WTC11 (cell line): Measurements from ENCODE around the gene GPR62.

Source experiments
- ETV6 ChIP-seq: sonication (generic); formaldehyde crosslinking; IDR thresholded peaks from 2 replicates; pipeline ENCODE4 v1.8.1; 2022; ENCODE audit warnings: mild to moderate bottlenecking, missing genetic modification reagents
- FOXP1 ChIP-seq: sonication (generic); formaldehyde crosslinking; IDR thresholded peaks from 2 replicates; pipeline ENCODE4 v1.8.0; 2022; ENCODE audit warnings: missing genetic modification reagents, mild to moderate bottlenecking, moderate library complexity, borderline replicate concordance
- NFE2L1 ChIP-seq: sonication (generic); formaldehyde crosslinking; IDR thresholded peaks from 2 replicates; pipeline ENCODE4 v1.8.1; 2023; ENCODE audit warnings: missing genetic modification reagents
- TEAD4 ChIP-seq: sonication (generic); formaldehyde crosslinking; IDR thresholded peaks from 2 replicates; pipeline ENCODE4 v1.8.0; 2022; ENCODE audit warnings: mild to moderate bottlenecking, missing genetic modification reagents
- TP53 ChIP-seq: sonication (generic); formaldehyde crosslinking; IDR thresholded peaks from 2 replicates; pipeline ENCODE4 v1.8.1; 2023; ENCODE audit warnings: mild to moderate bottlenecking, missing genetic modification reagents
- ZBTB21 ChIP-seq: sonication (generic); formaldehyde crosslinking; IDR thresholded peaks from 2 replicates; pipeline ENCODE4 v1.8.1; 2023; ENCODE audit warnings: mild to moderate bottlenecking, missing genetic modification reagents, borderline replicate concordance
- TF ChIP-seq, protein P1 (sequence below): fragments of 200-600 bp; IDR thresholded peaks from 2 replicates; pipeline ENCODE4 v1.8.0; 2022; ENCODE audit warnings: antibody characterized with exemption
- TF ChIP-seq, protein P2 (sequence below): sonication (generic); formaldehyde crosslinking; IDR thresholded peaks from 2 replicates; pipeline ENCODE4 v1.8.1; 2023; ENCODE audit warnings: mild to moderate bottlenecking, moderate library complexity, missing genetic modification reagents
- TF ChIP-seq, protein P3 (sequence below): sonication (generic); formaldehyde crosslinking; IDR thresholded peaks from 2 replicates; pipeline ENCODE4 v1.8.0; 2022; ENCODE audit warnings: mild to moderate bottlenecking, missing genetic modification reagents
- TF ChIP-seq, protein P4 (sequence below): sonication (generic); formaldehyde crosslinking; IDR thresholded peaks from 2 replicates; pipeline ENCODE4 v1.8.1; 2023; ENCODE audit warnings: mild to moderate bottlenecking, missing genetic modification reagents, moderate library complexity
- TF ChIP-seq, protein P5 (sequence below): fragments of 250-450 bp; sonication (Bioruptor Pico); IDR thresholded peaks from 2 replicates; pipeline ENCODE4 v1.9.0; 2021; ENCODE audit warnings: mild to moderate bottlenecking, borderline replicate concordance
- TF ChIP-seq, protein P6 (sequence below): sonication (generic); formaldehyde crosslinking; IDR thresholded peaks from 2 replicates; pipeline ENCODE4 v1.8.1; 2023; ENCODE audit warnings: mild to moderate bottlenecking, missing genetic modification reagents, borderline replicate concordance

DNA sequence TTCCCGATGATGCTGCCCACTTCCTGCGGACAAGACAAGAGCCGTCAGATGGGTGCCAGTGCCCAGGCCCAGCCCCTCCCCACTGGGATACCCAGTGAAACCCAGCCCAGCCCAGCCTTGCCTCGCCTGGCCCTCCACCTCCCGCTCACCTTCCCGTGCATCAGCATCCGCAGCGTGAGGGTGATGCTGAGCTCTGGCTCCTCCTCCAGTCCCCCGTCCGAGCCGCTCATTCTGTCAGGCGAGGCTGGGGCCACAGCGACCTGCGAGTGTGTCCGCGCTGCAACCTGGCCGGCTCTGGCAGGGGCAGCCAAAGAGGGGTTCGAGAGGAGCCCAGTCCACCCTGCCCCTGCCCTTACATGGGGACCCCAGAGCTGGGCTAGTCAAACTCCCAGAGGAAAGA, 5.8 kb downstream of the GPR62 start:
- TF ChIP-seq ETV6 = no peak
- TF ChIP-seq ZBTB21 = no peak
- TF ChIP-seq, protein P1, sequence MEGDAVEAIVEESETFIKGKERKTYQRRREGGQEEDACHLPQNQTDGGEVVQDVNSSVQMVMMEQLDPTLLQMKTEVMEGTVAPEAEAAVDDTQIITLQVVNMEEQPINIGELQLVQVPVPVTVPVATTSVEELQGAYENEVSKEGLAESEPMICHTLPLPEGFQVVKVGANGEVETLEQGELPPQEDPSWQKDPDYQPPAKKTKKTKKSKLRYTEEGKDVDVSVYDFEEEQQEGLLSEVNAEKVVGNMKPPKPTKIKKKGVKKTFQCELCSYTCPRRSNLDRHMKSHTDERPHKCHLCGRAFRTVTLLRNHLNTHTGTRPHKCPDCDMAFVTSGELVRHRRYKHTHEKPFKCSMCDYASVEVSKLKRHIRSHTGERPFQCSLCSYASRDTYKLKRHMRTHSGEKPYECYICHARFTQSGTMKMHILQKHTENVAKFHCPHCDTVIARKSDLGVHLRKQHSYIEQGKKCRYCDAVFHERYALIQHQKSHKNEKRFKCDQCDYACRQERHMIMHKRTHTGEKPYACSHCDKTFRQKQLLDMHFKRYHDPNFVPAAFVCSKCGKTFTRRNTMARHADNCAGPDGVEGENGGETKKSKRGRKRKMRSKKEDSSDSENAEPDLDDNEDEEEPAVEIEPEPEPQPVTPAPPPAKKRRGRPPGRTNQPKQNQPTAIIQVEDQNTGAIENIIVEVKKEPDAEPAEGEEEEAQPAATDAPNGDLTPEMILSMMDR = no peak
- TF ChIP-seq FOXP1 = no peak
- TF ChIP-seq, protein P2, sequence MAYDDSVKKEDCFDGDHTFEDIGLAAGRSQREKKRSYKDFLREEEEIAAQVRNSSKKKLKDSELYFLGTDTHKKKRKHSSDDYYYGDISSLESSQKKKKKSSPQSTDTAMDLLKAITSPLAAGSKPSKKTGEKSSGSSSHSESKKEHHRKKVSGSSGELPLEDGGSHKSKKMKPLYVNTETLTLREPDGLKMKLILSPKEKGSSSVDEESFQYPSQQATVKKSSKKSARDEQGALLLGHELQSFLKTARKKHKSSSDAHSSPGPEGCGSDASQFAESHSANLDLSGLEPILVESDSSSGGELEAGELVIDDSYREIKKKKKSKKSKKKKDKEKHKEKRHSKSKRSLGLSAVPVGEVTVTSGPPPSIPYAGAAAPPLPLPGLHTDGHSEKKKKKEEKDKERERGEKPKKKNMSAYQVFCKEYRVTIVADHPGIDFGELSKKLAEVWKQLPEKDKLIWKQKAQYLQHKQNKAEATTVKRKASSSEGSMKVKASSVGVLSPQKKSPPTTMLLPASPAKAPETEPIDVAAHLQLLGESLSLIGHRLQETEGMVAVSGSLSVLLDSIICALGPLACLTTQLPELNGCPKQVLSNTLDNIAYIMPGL = no peak
- no peak for TF ChIP-seq TP53 (CRISPR knock-in tag)
- no peak for TF ChIP-seq TEAD4
- TF ChIP-seq, protein P3, sequence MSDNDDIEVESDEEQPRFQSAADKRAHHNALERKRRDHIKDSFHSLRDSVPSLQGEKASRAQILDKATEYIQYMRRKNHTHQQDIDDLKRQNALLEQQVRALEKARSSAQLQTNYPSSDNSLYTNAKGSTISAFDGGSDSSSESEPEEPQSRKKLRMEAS (CRISPR knock-in tag) = no peak
- TF ChIP-seq, protein P4, sequence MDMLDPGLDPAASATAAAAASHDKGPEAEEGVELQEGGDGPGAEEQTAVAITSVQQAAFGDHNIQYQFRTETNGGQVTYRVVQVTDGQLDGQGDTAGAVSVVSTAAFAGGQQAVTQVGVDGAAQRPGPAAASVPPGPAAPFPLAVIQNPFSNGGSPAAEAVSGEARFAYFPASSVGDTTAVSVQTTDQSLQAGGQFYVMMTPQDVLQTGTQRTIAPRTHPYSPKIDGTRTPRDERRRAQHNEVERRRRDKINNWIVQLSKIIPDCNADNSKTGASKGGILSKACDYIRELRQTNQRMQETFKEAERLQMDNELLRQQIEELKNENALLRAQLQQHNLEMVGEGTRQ (CRISPR knock-in tag) = no peak
- TF ChIP-seq, protein P5, sequence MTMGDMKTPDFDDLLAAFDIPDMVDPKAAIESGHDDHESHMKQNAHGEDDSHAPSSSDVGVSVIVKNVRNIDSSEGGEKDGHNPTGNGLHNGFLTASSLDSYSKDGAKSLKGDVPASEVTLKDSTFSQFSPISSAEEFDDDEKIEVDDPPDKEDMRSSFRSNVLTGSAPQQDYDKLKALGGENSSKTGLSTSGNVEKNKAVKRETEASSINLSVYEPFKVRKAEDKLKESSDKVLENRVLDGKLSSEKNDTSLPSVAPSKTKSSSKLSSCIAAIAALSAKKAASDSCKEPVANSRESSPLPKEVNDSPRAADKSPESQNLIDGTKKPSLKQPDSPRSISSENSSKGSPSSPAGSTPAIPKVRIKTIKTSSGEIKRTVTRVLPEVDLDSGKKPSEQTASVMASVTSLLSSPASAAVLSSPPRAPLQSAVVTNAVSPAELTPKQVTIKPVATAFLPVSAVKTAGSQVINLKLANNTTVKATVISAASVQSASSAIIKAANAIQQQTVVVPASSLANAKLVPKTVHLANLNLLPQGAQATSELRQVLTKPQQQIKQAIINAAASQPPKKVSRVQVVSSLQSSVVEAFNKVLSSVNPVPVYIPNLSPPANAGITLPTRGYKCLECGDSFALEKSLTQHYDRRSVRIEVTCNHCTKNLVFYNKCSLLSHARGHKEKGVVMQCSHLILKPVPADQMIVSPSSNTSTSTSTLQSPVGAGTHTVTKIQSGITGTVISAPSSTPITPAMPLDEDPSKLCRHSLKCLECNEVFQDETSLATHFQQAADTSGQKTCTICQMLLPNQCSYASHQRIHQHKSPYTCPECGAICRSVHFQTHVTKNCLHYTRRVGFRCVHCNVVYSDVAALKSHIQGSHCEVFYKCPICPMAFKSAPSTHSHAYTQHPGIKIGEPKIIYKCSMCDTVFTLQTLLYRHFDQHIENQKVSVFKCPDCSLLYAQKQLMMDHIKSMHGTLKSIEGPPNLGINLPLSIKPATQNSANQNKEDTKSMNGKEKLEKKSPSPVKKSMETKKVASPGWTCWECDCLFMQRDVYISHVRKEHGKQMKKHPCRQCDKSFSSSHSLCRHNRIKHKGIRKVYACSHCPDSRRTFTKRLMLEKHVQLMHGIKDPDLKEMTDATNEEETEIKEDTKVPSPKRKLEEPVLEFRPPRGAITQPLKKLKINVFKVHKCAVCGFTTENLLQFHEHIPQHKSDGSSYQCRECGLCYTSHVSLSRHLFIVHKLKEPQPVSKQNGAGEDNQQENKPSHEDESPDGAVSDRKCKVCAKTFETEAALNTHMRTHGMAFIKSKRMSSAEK = no peak
- TF ChIP-seq, protein P6, sequence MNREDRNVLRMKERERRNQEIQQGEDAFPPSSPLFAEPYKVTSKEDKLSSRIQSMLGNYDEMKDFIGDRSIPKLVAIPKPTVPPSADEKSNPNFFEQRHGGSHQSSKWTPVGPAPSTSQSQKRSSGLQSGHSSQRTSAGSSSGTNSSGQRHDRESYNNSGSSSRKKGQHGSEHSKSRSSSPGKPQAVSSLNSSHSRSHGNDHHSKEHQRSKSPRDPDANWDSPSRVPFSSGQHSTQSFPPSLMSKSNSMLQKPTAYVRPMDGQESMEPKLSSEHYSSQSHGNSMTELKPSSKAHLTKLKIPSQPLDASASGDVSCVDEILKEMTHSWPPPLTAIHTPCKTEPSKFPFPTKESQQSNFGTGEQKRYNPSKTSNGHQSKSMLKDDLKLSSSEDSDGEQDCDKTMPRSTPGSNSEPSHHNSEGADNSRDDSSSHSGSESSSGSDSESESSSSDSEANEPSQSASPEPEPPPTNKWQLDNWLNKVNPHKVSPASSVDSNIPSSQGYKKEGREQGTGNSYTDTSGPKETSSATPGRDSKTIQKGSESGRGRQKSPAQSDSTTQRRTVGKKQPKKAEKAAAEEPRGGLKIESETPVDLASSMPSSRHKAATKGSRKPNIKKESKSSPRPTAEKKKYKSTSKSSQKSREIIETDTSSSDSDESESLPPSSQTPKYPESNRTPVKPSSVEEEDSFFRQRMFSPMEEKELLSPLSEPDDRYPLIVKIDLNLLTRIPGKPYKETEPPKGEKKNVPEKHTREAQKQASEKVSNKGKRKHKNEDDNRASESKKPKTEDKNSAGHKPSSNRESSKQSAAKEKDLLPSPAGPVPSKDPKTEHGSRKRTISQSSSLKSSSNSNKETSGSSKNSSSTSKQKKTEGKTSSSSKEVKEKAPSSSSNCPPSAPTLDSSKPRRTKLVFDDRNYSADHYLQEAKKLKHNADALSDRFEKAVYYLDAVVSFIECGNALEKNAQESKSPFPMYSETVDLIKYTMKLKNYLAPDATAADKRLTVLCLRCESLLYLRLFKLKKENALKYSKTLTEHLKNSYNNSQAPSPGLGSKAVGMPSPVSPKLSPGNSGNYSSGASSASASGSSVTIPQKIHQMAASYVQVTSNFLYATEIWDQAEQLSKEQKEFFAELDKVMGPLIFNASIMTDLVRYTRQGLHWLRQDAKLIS = no peak
- no peak for TF ChIP-seq NFE2L1 (CRISPR knock-in tag)
